Left renal cortex interstitium (tissue), 4 donors: ENCODE data around the gene HNRNPA2B1. TPM values are rescaled to one million over a fixed set of nuclear protein-coding genes. Genes with fewer than 3 reads are reported as not detected.

Experiments
- DNase-seq, 4 donors: peaks; one replicate each; pipeline ENCODE4 v3.0.0-alpha.2; 2013; ENCODE audit warnings: low read depth in 4 of 4, low spot score in 2 of 4, missing footprints in 1 of 4
- polyA plus RNA-seq, 4 donors: library from polyadenylated mRNA; unstranded; fragments of 120-200 nt; gene quantifications; one replicate each; pipeline ENCODE4 v1.2.1, GENCODE V29; 2013; ENCODE audit not compliant: insufficient read length in 4 of 4

The HNRNPA2B1 gene
- 1,000 to 10,000 TPM; 1,177 to 1,886 (median 1,534) TPM for polyA plus RNA-seq

GRCh38 chr7:26200444-26201246 is at the start of gene HNRNPA2B1:
TSS of gene HNRNPA2B1 (minus strand) at chr7:26200746. CDS start at chr7:26200577, 169 bp downstream.
- DNase-seq: peak; percentile 99

GRCh38 chr7:26250239-26250638 is 49.7 kb upstream of the HNRNPA2B1 start:
- no peak for DNase-seq

GRCh38 chr7:26245150-26245549 is 44.6 kb upstream of the HNRNPA2B1 start:
- DNase-seq: no peak

- no peak for DNase-seq
Observed at GRCh38 chr7:26238032-26238431, 37.5 kb upstream of the HNRNPA2B1 start.

- no peak for DNase-seq
Observed at GRCh38 chr7:26237035-26237807, 36.7 kb upstream of the HNRNPA2B1 start.

- DNase-seq: no peak
Observed at GRCh38 chr7:26233902-26234511, 33.5 kb upstream of the HNRNPA2B1 start.

- DNase-seq: no peak
Observed at GRCh38 chr7:26227987-26228386, 27.4 kb upstream of the HNRNPA2B1 start.

- DNase-seq: no peak
Observed at GRCh38 chr7:26224359-26224758, 23.8 kb upstream of the HNRNPA2B1 start.

- no peak for DNase-seq
Observed at GRCh38 chr7:26216049-26216448, 15.5 kb upstream of the HNRNPA2B1 start.

GRCh38 chr7:26213807-26214515 is 13.4 kb upstream of the HNRNPA2B1 start:
- DNase-seq: no peak

GRCh38 chr7:26212921-26213718 is 12.6 kb upstream of the HNRNPA2B1 start:
- no peak for DNase-seq

- DNase-seq: no peak
Observed at GRCh38 chr7:26208040-26208439, 7.5 kb upstream of the HNRNPA2B1 start.

GRCh38 chr7:26203016-26203415 is 2.5 kb upstream of the HNRNPA2B1 start:
- no peak for DNase-seq

GRCh38 chr7:26202019-26202990 is 1.8 kb upstream of the HNRNPA2B1 start:
- peak; percentile 34 to 72 (median 49) for DNase-seq

GRCh38 chr7:26201247-26202018 is 887 bp upstream of the HNRNPA2B1 start, which contains the start of gene CBX3:
TSS of gene CBX3 (plus strand) at chr7:26201745. CDS start at chr7:26202999, 1,254 bp downstream.
- DNase-seq: peak in 1 of 4 donors; percentile 65

GRCh38 chr7:26200038-26200443 is 505 bp downstream of the HNRNPA2B1 start:
- DNase-seq: peak; percentile 47 to 85 (median 50)

- DNase-seq: peak in 3 of 4 donors; percentile 34 to 71 (median 67)
Observed at GRCh38 chr7:26199301-26200037, 1.1 kb downstream of the HNRNPA2B1 start.
